OCI-LY1 (cell line): ENCODE measurements around the gene CUL2.

Source experiments
- EZH2 ChIP-seq: fragments of 200-600 bp; sonication (generic), shearing (Covaris generic); IDR thresholded peaks from 2 replicates; pipeline ENCODE4 v1.8.0; 2017; ENCODE audit warnings: borderline replicate concordance, mixed run types, mild to moderate bottlenecking, antibody characterized with exemption, low read length, moderate library complexity, mixed read lengths
- TF ChIP-seq, protein P1 (sequence below): fragments of 200-600 bp; sonication (generic), shearing (Covaris generic); IDR thresholded peaks from 2 replicates; pipeline ENCODE4 v1.5.1; 2017; ENCODE audit warnings: mild to moderate bottlenecking, antibody characterized with exemption, low read length, moderate library complexity, mixed read lengths

DNA sequence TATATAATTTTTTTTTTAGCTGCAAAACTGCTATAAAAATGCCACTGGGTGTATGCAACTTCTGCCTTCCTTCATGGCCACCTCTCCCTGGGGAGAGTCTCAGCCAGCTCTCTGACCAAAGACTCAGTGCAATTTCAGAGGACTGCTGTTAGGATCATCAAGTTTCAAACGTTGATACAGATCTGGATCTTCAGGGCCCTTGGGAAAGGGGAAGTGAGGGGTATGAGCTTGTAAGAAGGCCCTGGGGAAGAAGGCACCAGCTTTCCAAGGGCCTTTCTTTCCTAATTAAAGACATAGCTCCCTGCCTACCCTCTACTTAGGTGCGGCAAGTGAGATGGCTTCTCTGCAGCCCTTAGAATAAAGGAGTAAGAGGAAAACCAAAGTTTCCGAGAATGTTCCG is 130.4 kb downstream of the CUL2 start:
- TF ChIP-seq, protein P1, sequence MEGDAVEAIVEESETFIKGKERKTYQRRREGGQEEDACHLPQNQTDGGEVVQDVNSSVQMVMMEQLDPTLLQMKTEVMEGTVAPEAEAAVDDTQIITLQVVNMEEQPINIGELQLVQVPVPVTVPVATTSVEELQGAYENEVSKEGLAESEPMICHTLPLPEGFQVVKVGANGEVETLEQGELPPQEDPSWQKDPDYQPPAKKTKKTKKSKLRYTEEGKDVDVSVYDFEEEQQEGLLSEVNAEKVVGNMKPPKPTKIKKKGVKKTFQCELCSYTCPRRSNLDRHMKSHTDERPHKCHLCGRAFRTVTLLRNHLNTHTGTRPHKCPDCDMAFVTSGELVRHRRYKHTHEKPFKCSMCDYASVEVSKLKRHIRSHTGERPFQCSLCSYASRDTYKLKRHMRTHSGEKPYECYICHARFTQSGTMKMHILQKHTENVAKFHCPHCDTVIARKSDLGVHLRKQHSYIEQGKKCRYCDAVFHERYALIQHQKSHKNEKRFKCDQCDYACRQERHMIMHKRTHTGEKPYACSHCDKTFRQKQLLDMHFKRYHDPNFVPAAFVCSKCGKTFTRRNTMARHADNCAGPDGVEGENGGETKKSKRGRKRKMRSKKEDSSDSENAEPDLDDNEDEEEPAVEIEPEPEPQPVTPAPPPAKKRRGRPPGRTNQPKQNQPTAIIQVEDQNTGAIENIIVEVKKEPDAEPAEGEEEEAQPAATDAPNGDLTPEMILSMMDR, result no peak
- no peak for TF ChIP-seq EZH2
